Caco-2 (cell line): Measurements from ENCODE around the gene GKN1. TPM values are rescaled to one million over a fixed set of nuclear protein-coding genes. Genes with fewer than 3 reads are reported as not detected.

ENCODE experiments used
- BruUV-seq: library from RNA; stranded (reverse); fragments of 400-500 nt; replicated peaks from 2 replicates; lab custom pipeline; 2021; lab: Mats Ljungman, UMichigan
- CTCF ChIA-PET: fragments of 300-600 bp; sonication (Branson Sonifier 250); formaldehyde crosslinking; loops from one replicate; lab custom pipeline; 2022; ENCODE audit warnings: antibody characterized with exemption; lab: Charles Lee
- POLR2A ChIA-PET: fragments of 300-600 bp; sonication (Branson Sonifier 250); formaldehyde crosslinking; loops from one replicate; lab custom pipeline; 2022; ENCODE audit warnings: antibody characterized with exemption; lab: Charles Lee
- DNase-seq, 2 experiments: peaks; one replicate each; pipeline versions ENCODE4 v3.0.0 to v3.0.0-alpha.2; 2020 to 2022
- H3K27me3 ChIP-seq: replicated peaks from 2 replicates; pipeline ENCODE4 v1.6.0; 2011; ENCODE audit warnings: low read length; ENCODE audit not compliant: control insufficient read depth, insufficient read depth
- H3K36me3 ChIP-seq: 2 replicates; pipeline ENCODE4 v1.5.1; 2011; ENCODE audit warnings: low read length; ENCODE audit not compliant: control insufficient read depth, insufficient read depth
- H3K4me1 ChIP-seq: fragments of 250-450 bp; sonication (Bioruptor Pico); 2 replicates; pipeline ENCODE4 v1.5.1; 2020; ENCODE audit warnings: mild to moderate bottlenecking
- H3K4me3 ChIP-seq: 2 replicates; pipeline ENCODE4 v1.5.1; 2011; ENCODE audit warnings: low read depth, mild to moderate bottlenecking, control low read depth, low read length
- H3K9me3 ChIP-seq: fragments of 250-450 bp; sonication (Bioruptor Pico); 2 replicates; pipeline ENCODE4 v1.5.1; 2020; ENCODE audit warnings: mild to moderate bottlenecking, moderate library complexity
- H3K27ac Mint-ChIP-seq: one replicate; pipeline ENCODE4 v1.8.0; 2022; ENCODE audit warnings: mixed read lengths; ENCODE audit not compliant: unreplicated experiment
- H3K27me3 Mint-ChIP-seq: one replicate; pipeline ENCODE4 v1.8.0; 2022; ENCODE audit warnings: mixed read lengths; ENCODE audit not compliant: insufficient read depth, unreplicated experiment
- H3K36me3 Mint-ChIP-seq: one replicate; pipeline ENCODE4 v1.8.0; 2022; ENCODE audit warnings: mild to moderate bottlenecking, mixed read lengths; ENCODE audit not compliant: insufficient read depth, unreplicated experiment
- H3K4me1 Mint-ChIP-seq: one replicate; pipeline ENCODE4 v1.8.0; 2022; ENCODE audit warnings: low read depth, mixed read lengths; ENCODE audit not compliant: unreplicated experiment
- H3K4me3 Mint-ChIP-seq: one replicate; pipeline ENCODE4 v1.8.0; 2022; ENCODE audit warnings: mild to moderate bottlenecking, moderate library complexity, mixed read lengths; ENCODE audit not compliant: unreplicated experiment
- H3K9me3 Mint-ChIP-seq: one replicate; pipeline ENCODE4 v1.8.0; 2022; ENCODE audit warnings: mixed read lengths; ENCODE audit not compliant: unreplicated experiment
- intact Hi-C: fragments of 100-400 bp; cut with micrococcal nuclease; formaldehyde crosslinking; loops from one replicate; pipeline ENCODE4 v1.10.0; 2022; ENCODE audit not compliant: unreplicated experiment
- total RNA-seq: library from RNA; stranded (reverse); gene quantifications from 2 replicates; pipeline ENCODE4 v1.2.3, GENCODE V29; 2022
- TF ChIP-seq, protein P1 (sequence below), 2 experiments: fragments of 200-600 bp in 1 of 2; IDR thresholded peaks; 1 replicate in 1 of 2; 2 replicates in 1 of 2; pipeline versions ENCODE4 v1.5.1 to v1.8.0; 2011 to 2022; ENCODE audit warnings: antibody characterized with exemption in 1 of 2, control low read depth in 1 of 2, inconsistent platforms in 1 of 2, low read depth in 1 of 2, low read length in 1 of 2, mild to moderate bottlenecking in 1 of 2, moderate library complexity in 1 of 2; ENCODE audit not compliant: insufficient read depth in 1 of 2, severe bottlenecking in 1 of 2, unreplicated experiment in 1 of 2

Gene GKN1
- total RNA-seq, 1 experiment from 2014 or later, result not detected

GRCh38 chr2:68995916-68996315 lies 21.5 kb downstream of the GKN1 start:
- Mint-ChIP-seq H3K27me3 (peaks cover 14% of the 10 kb centered on the region), H3K36me3 (no peaks in the 10 kb centered on the region), H3K4me1 (no peaks in the 10 kb centered on the region), H3K27ac (no peak overlapping the region), H3K4me3 (no peak overlapping the region), H3K9me3 (no peaks in the 10 kb centered on the region)
- POLR2A ChIA-PET, result no interaction called here
- Histone ChIP-seq H3K27me3 (no peaks in the 10 kb centered on the region), H3K4me1 (no peaks in the 10 kb centered on the region), H3K36me3 (no peaks in the 10 kb centered on the region), H3K9me3 (peaks cover 4% of the 10 kb centered on the region; the same call in 1 of the 2 replicates), H3K4me3 (no peak overlapping the region)
- TF ChIP-seq, protein P1, sequence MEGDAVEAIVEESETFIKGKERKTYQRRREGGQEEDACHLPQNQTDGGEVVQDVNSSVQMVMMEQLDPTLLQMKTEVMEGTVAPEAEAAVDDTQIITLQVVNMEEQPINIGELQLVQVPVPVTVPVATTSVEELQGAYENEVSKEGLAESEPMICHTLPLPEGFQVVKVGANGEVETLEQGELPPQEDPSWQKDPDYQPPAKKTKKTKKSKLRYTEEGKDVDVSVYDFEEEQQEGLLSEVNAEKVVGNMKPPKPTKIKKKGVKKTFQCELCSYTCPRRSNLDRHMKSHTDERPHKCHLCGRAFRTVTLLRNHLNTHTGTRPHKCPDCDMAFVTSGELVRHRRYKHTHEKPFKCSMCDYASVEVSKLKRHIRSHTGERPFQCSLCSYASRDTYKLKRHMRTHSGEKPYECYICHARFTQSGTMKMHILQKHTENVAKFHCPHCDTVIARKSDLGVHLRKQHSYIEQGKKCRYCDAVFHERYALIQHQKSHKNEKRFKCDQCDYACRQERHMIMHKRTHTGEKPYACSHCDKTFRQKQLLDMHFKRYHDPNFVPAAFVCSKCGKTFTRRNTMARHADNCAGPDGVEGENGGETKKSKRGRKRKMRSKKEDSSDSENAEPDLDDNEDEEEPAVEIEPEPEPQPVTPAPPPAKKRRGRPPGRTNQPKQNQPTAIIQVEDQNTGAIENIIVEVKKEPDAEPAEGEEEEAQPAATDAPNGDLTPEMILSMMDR (IDR thresholded peaks at IDR 0.05; ENCODE audit: insufficient read depth in 1 of 2, low read depth in 1 of 2, low read length in 1 of 2, severe bottlenecking in 1 of 2, unreplicated experiment in 1 of 2), result no peak
- BruUV-seq, result no TSS peak
- intact Hi-C loops, result no loop called here
- DNase-seq, result no peak
- CTCF ChIA-PET, result no interaction called here

GRCh38 chr2:68997401-68997800 lies 23.0 kb downstream of the GKN1 start:
- no peaks in the 10 kb centered on the region for H3K27me3 ChIP-seq
- no peak overlapping the region for H3K4me3 ChIP-seq
- Mint-ChIP-seq H3K9me3 (peaks cover 13% of the 10 kb centered on the region), H3K27me3 (peaks cover 17% of the 10 kb centered on the region), H3K27ac (no peak overlapping the region), H3K4me1 (no peaks in the 10 kb centered on the region), H3K4me3 (no peak overlapping the region), H3K36me3 (no peaks in the 10 kb centered on the region)
- DNase-seq, result no peak
- BruUV-seq, result no TSS peak
- ChIA-PET CTCF (no interaction called here), POLR2A (no interaction called here)
- H3K4me1 ChIP-seq, result no peaks in the 10 kb centered on the region
- TF ChIP-seq, protein P1 (IDR thresholded peaks at IDR 0.05; ENCODE audit: insufficient read depth in 1 of 2, low read depth in 1 of 2, low read length in 1 of 2, severe bottlenecking in 1 of 2, unreplicated experiment in 1 of 2), result no peak
- peaks cover 15% of the 10 kb centered on the region for H3K9me3 ChIP-seq
- no peaks in the 10 kb centered on the region for H3K36me3 ChIP-seq
- intact Hi-C loops, result no loop called here

GRCh38 chr2:69001879-69002278 lies 27.4 kb downstream of the GKN1 start:
- H3K4me1 Mint-ChIP-seq, result no peaks in the 10 kb centered on the region

More at GRCh38 chr2:69001879-69002278, 27.4 kb downstream of the GKN1 start:
- Histone ChIP-seq H3K9me3 (peaks cover 15% of the 10 kb centered on the region), H3K4me1 (no peaks in the 10 kb centered on the region), H3K36me3 (no peaks in the 10 kb centered on the region), H3K27me3 (no peaks in the 10 kb centered on the region), H3K4me3 (no peak overlapping the region)
- ChIA-PET POLR2A (interaction anchor here (0.6 kb wide), 1 partner anchor 723 kb away, joined by 4 read pairs; no protein-coding TSS in a partner anchor), CTCF (no interaction called here)
- DNase-seq, result no peak
- no TSS peak for BruUV-seq
- TF ChIP-seq, protein P1 (IDR thresholded peaks at IDR 0.05; ENCODE audit: insufficient read depth in 1 of 2, low read depth in 1 of 2, low read length in 1 of 2, severe bottlenecking in 1 of 2, unreplicated experiment in 1 of 2), result no peak
- Mint-ChIP-seq H3K36me3 (no peaks in the 10 kb centered on the region), H3K27me3 (peaks cover 17% of the 10 kb centered on the region), H3K4me3 (no peak overlapping the region), H3K9me3 (peaks cover 24% of the 10 kb centered on the region), H3K27ac (no peak overlapping the region)
- intact Hi-C loops, result no loop called here
